Thyroid gland (tissue), 4 donors: Measurements from ENCODE around the gene MEX3A. TPM values are rescaled to one million over a fixed set of nuclear protein-coding genes. Genes with fewer than 3 reads are reported as not detected.
A peak's percentile ranks its signal among the peaks of the same experiment; 100 is the strongest.

Source experiments
- DNase-seq, 2 donors: peaks; one replicate each; pipeline ENCODE4 v3.0.0-alpha.2; 2019
- H3K27ac ChIP-seq, 3 donors: fragments of 200-600 bp; sonication (generic); 1 replicate in 2 of 3; 2 replicates in 1 of 3; pipeline ENCODE4 v1.5.1; 2016 to 2019; ENCODE audit warnings: mild to moderate bottlenecking in 1 of 3, moderate library complexity in 1 of 3
- H3K27me3 ChIP-seq: fragments of 200-600 bp; sonication (generic); one replicate; pipeline ENCODE4 v1.5.1; 2019
- H3K36me3 ChIP-seq, 2 donors: fragments of 200-600 bp; sonication (generic); one replicate each; pipeline ENCODE4 v1.5.1; 2016 to 2019
- H3K4me1 ChIP-seq, 2 donors: fragments of 200-600 bp; sonication (generic); one replicate each; pipeline ENCODE4 v1.5.1; 2017 to 2019
- H3K4me3 ChIP-seq, 3 donors: fragments of 200-600 bp; sonication (generic); replicated peaks in 1 of 3; 1 replicate in 2 of 3; 2 replicates in 1 of 3; pipeline ENCODE4 v1.5.1; 2016; ENCODE audit warnings: mild to moderate bottlenecking in 1 of 3
- H3K9me3 ChIP-seq: fragments of 200-600 bp; sonication (generic); one replicate; pipeline ENCODE4 v1.5.1; 2017
- CTCF ChIP-seq, 6 experiments: fragments of 200-600 bp in 3 of 6; fragments of 450-650 bp in 3 of 6; sonication (generic) in 3 of 6; IDR thresholded peaks; one replicate each; pipeline ENCODE4 v1.5.1; 2016 to 2019; ENCODE audit warnings: antibody characterized with exemption in 6 of 6, mild to moderate bottlenecking in 2 of 6, inconsistent platforms in 1 of 6, moderate library complexity in 1 of 6
- POLR2A ChIP-seq, 2 donors: fragments of 450-650 bp; IDR thresholded peaks; one replicate each; pipeline ENCODE4 v1.6.1; 2017; ENCODE audit warnings: antibody characterized with exemption in 2 of 2, mild to moderate bottlenecking in 2 of 2, moderate library complexity in 1 of 2
- WGBS, 2 donors: methylation state at CpG; one replicate each; pipeline ENCODE4 v1.1.5; 2017; 5-methylcytosine and 5-hydroxymethylcytosine counted together
- intact Hi-C: fragments of 100-400 bp; cut with DNase I; formaldehyde crosslinking; loops from one replicate; pipeline ENCODE4 v1.15.1; 2023
- total RNA-seq, 4 donors: library from RNA; depleted of rRNA; stranded (reverse); fragments of >200 nt; gene quantifications; one replicate each; pipeline ENCODE4 v1.2.3, GENCODE V29; 2016

MEX3A gene
- total RNA-seq, 4 donors from 2014 or later = 0.17 to 1.8 (median 0.33) TPM

GRCh38 chr1:156086256-156086662 lies 4.0 kb upstream of the MEX3A start:
- intact Hi-C loops = no loop called here
- Histone ChIP-seq H3K27ac (peak overlapping the region in 2 of 3 donors; percentile 9 to 24), H3K4me3 (no peak overlapping the region), H3K36me3 (no peaks in the 10 kb centered on the region), H3K27me3 (no peaks in the 10 kb centered on the region), H3K9me3 (no peaks in the 10 kb centered on the region), H3K4me1 (peaks cover 8 to 27% of the 10 kb centered on the region in 2 donors)
- DNase-seq = peak; percentile 85 to 86
- TF ChIP-seq CTCF (IDR thresholded peaks at IDR 0.05) (no peak), POLR2A (IDR thresholded peaks at IDR 0.05) (no peak)
- WGBS, 2 donors = 5 to 10% methylated on average over 1 of the region's 1 CpG

- TF ChIP-seq POLR2A (IDR thresholded peaks at IDR 0.05) (no peak), CTCF (IDR thresholded peaks at IDR 0.05) (no peak)
- H3K4me1 ChIP-seq = peaks cover 8 to 27% of the 10 kb centered on the region in 2 donors
Observed at GRCh38 chr1:156083800-156084790, 1.8 kb upstream of the MEX3A start.

GRCh38 chr1:156081917-156082308 lies 352 bp downstream of the MEX3A start:
- WGBS, 2 donors = 1% methylated on average over 7 to 8 of the region's 10 CpGs

More at GRCh38 chr1:156083800-156084790, 1.8 kb upstream of the MEX3A start:
- Histone ChIP-seq H3K4me3 (no peak overlapping the region), H3K9me3 (no peaks in the 10 kb centered on the region), H3K27me3 (no peaks in the 10 kb centered on the region), H3K27ac (no peak overlapping the region), H3K36me3 (no peaks in the 10 kb centered on the region)
- WGBS, 2 donors = 59 to 61% methylated on average over 7 of the region's 7 CpGs
- intact Hi-C loops = no loop called here
- no peak for DNase-seq

DNA sequence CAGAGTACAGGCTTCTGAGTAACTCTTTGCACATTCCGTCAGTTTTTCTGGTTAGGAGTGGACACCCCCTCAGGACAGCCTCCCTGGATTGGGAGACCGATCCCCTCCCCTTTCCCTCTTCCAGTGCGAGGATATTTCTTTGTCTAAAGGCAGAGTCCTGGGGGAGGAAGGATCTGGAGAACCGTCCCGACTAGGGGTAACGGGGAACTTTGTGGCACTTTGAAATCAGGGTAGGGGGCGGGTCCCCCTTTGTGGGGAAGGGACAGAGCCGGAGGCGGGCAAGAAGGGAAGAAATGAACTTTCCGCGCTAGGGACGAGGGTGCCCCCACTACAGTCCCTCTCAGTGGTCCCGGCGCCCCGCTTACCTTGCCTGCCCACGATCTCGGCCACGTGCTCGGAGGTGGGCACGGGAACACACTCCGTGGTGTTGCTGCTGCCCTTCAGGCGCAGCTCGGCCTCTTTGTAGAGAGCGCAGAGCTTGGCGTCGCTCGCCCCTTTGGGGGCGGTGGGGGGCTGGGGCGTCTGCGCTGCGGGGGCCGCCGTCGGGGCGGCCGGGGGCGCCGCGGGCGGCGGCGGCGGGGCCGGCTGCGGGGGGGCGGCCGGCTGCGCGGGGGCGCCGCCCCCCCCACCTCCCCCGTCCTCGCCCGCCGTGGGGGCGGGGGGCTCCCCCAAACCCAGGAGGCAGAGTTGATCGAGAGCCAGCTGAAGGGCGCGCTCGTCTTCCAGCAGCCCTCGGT lies 917 bp downstream of the MEX3A start:
- H3K27me3 ChIP-seq = no peaks in the 10 kb centered on the region
- intact Hi-C loops = no loop called here
- H3K4me1 ChIP-seq = peaks cover 8 to 18% of the 10 kb centered on the region in 2 donors

More at GRCh38 chr1:156081917-156082308, 352 bp downstream of the MEX3A start:
- intact Hi-C loops = no loop called here
- H3K36me3 ChIP-seq = no peaks in the 10 kb centered on the region
- no peaks in the 10 kb centered on the region for H3K27me3 ChIP-seq
- TF ChIP-seq POLR2A (IDR thresholded peaks at IDR 0.05) = no peak
- TF ChIP-seq CTCF (IDR thresholded peaks at IDR 0.05) = no peak
- H3K27ac ChIP-seq = no peak overlapping the region
- H3K9me3 ChIP-seq = no peaks in the 10 kb centered on the region
- H3K4me1 ChIP-seq = peaks cover 8 to 22% of the 10 kb centered on the region in 2 donors
- no peak for DNase-seq
- peak overlapping the region; percentile 38 to 70 (median 51) for H3K4me3 ChIP-seq

More for the DNA sequence above, 917 bp downstream of the MEX3A start:
- DNase-seq = no peak
- H3K9me3 ChIP-seq = no peaks in the 10 kb centered on the region
- peak overlapping the region in 1 of 3 donors; percentile 70 for H3K4me3 ChIP-seq
- H3K36me3 ChIP-seq = no peaks in the 10 kb centered on the region
- no peak overlapping the region for H3K27ac ChIP-seq
- TF ChIP-seq POLR2A (IDR thresholded peaks at IDR 0.05) = no peak
- TF ChIP-seq CTCF (IDR thresholded peaks at IDR 0.05) = no peak
- 15 to 25% methylated on average over 17 to 20 of the region's 61 CpGs for WGBS, 2 donors
